Measurements from ENCODE around the gene MPND.

DNA sequence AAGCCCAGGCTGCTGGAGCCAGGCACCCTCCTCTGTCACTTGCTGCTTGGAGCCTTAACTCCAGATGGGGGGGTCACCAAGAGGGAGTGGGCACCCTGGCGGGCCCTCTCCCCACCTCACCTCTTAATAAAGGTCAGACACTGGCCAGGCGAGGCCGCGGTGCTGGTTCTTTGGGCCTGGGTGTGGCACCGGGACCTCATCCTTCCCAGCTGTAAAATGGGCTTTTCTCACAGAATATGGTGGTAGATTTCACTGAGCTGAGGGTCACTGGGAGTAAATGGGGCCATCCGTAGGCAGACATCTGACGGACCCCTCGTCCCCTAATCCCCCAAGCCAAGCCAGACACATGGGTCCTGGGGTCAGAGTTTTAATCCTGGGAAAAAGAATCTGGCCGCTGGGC is 19.7 kb upstream of the MPND start:
- TF ChIP-seq, protein P1, sequence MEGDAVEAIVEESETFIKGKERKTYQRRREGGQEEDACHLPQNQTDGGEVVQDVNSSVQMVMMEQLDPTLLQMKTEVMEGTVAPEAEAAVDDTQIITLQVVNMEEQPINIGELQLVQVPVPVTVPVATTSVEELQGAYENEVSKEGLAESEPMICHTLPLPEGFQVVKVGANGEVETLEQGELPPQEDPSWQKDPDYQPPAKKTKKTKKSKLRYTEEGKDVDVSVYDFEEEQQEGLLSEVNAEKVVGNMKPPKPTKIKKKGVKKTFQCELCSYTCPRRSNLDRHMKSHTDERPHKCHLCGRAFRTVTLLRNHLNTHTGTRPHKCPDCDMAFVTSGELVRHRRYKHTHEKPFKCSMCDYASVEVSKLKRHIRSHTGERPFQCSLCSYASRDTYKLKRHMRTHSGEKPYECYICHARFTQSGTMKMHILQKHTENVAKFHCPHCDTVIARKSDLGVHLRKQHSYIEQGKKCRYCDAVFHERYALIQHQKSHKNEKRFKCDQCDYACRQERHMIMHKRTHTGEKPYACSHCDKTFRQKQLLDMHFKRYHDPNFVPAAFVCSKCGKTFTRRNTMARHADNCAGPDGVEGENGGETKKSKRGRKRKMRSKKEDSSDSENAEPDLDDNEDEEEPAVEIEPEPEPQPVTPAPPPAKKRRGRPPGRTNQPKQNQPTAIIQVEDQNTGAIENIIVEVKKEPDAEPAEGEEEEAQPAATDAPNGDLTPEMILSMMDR (IDR thresholded peaks at IDR 0.05 in 2 of 3, conservative IDR thresholded peaks at IDR 0.05 in 1 of 3; ENCODE audit: borderline replicate concordance in 1 of 3, insufficient read depth in 1 of 3, low read depth in 2 of 3, low read length in 2 of 3): no peak
- TF ChIP-seq POLR2A (IDR thresholded peaks at IDR 0.05; ENCODE audit: borderline replicate concordance, extremely low read depth, insufficient read depth, insufficient read length): no peak
